SU-DHL-6 (cell line): Measurements from ENCODE around the gene FANK1.

Experiments
- H2AFZ ChIP-seq: fragments of 200-600 bp; sonication (generic); 2 replicates; pipeline ENCODE4 v1.6.1; 2014; ENCODE audit warnings: low read depth, mild to moderate bottlenecking, moderate library complexity, mixed read lengths, antibody characterized with exemption, low read length; ENCODE audit not compliant: severe bottlenecking
- H3F3A ChIP-seq: fragments of 200-600 bp; shearing (Covaris generic); 2 replicates; pipeline ENCODE4 v1.6.0; 2016; ENCODE audit warnings: antibody characterized with exemption, mild to moderate bottlenecking; ENCODE audit not compliant: insufficient read depth
- H3K27ac ChIP-seq: fragments of 200-600 bp; sonication (generic); 2 replicates; pipeline ENCODE4 v1.5.1; 2016; ENCODE audit warnings: low read depth, mild to moderate bottlenecking, low read length, moderate library complexity, mixed read lengths
- H3K27me3 ChIP-seq: fragments of 200-600 bp; sonication (generic), shearing (Covaris generic); 2 replicates; pipeline ENCODE4 v1.6.0; 2014; ENCODE audit warnings: mild to moderate bottlenecking, low read length
- H3K36me3 ChIP-seq: fragments of 200-600 bp; sonication (generic); 2 replicates; pipeline ENCODE4 v1.6.1; 2014; ENCODE audit warnings: mild to moderate bottlenecking, low read length, mixed read lengths
- H3K4me2 ChIP-seq: fragments of 300-600, 200-600 bp; shearing (Covaris generic), sonication (generic); 2 replicates; pipeline ENCODE4 v1.6.0; 2014; ENCODE audit warnings: low read length, low read depth, mild to moderate bottlenecking; ENCODE audit not compliant: poor library complexity, severe bottlenecking
- H3K4me3 ChIP-seq: fragments of 200-600 bp; sonication (generic); 2 replicates; pipeline ENCODE4 v1.5.1; 2014; ENCODE audit warnings: antibody characterized with exemption, low read length, mild to moderate bottlenecking, mixed read lengths; ENCODE audit not compliant: insufficient read depth, poor library complexity, severe bottlenecking
- H3K79me2 ChIP-seq: fragments of 200-600 bp; sonication (generic); 2 replicates; pipeline ENCODE4 v1.6.1; 2014; ENCODE audit warnings: mild to moderate bottlenecking, low read length, moderate library complexity; ENCODE audit not compliant: insufficient read depth
- H3K9ac ChIP-seq: fragments of 200-600 bp; sonication (generic); 2 replicates; pipeline ENCODE4 v1.7.0; 2014; ENCODE audit warnings: mild to moderate bottlenecking, low read length
- H3K9me2 ChIP-seq: fragments of 200-600 bp; sonication (generic); replicated peaks from 2 replicates; pipeline ENCODE4 v1.6.1; 2014; ENCODE audit warnings: low read length; ENCODE audit not compliant: insufficient read depth
- H3K9me3 ChIP-seq: fragments of 200-600 bp; sonication (generic); 2 replicates; pipeline ENCODE4 v1.6.1; 2014; ENCODE audit warnings: low read length, mixed read lengths; ENCODE audit not compliant: insufficient read depth
- H4K20me1 ChIP-seq: fragments of 200-600 bp; sonication (generic); 2 replicates; pipeline ENCODE4 v1.6.1; 2014; ENCODE audit warnings: low read depth, mild to moderate bottlenecking, antibody characterized with exemption, low read length, moderate library complexity, mixed read lengths
- CTCF ChIP-seq: fragments of 200-600 bp; sonication (generic); IDR thresholded peaks from one replicate; pipeline ENCODE4 v1.5.1; 2017; ENCODE audit warnings: antibody characterized with exemption, mild to moderate bottlenecking, low read length, moderate library complexity; ENCODE audit not compliant: insufficient read depth, poor library complexity, severe bottlenecking
- EZH2phosphoT487 ChIP-seq: fragments of 200-600 bp; sonication (generic), shearing (Covaris generic); conservative IDR thresholded peaks from 2 replicates; pipeline ENCODE4 v1.6.1; 2018; ENCODE audit warnings: mild to moderate bottlenecking, antibody characterized with exemption, low read length, moderate library complexity, mixed read lengths

The FANK1 gene

GRCh38 chr10:125878957-125879835, 17.2 kb upstream of the FANK1 start:
- Histone ChIP-seq H3K27ac (no peak overlapping the region), H3K9ac (no peak overlapping the region)
- no peak for TF ChIP-seq EZH2phosphoT487
- no peak for TF ChIP-seq CTCF

GRCh38 chr10:125880719-125881118, 15.6 kb upstream of the FANK1 start:
- Histone ChIP-seq H2AFZ (no peak overlapping the region), H3K9ac (no peak overlapping the region), H3K9me3 (peaks cover 11% of the 10 kb centered on the region; the same call in 1 of the 2 replicates), H3K79me2 (no peaks in the 10 kb centered on the region), H3K36me3 (0 out of 2 replicates have a peak, but pooled peaks cover 3% of the 10 kb centered on the region), H3K27ac (no peak overlapping the region), H4K20me1 (no peaks in the 10 kb centered on the region), H3F3A (no peaks in the 10 kb centered on the region), H3K4me3 (no peak overlapping the region), H3K4me2 (no peak overlapping the region), H3K27me3 (no peaks in the 10 kb centered on the region), H3K9me2 (no peaks in the 10 kb centered on the region)
- TF ChIP-seq EZH2phosphoT487 (no peak), CTCF (no peak)

More at GRCh38 chr10:125878957-125879835, 17.2 kb upstream of the FANK1 start:
- H3K4me2 ChIP-seq = no peak overlapping the region
- no peaks in the 10 kb centered on the region for H3K9me2 ChIP-seq
- H3F3A ChIP-seq = no peaks in the 10 kb centered on the region
- H3K79me2 ChIP-seq = no peaks in the 10 kb centered on the region
- H3K4me3 ChIP-seq = no peak overlapping the region
- H2AFZ ChIP-seq = no peak overlapping the region
- no peaks in the 10 kb centered on the region for H3K27me3 ChIP-seq
- H4K20me1 ChIP-seq = no peaks in the 10 kb centered on the region
- H3K36me3 ChIP-seq = 0 out of 2 replicates have a peak, but pooled peaks cover 3% of the 10 kb centered on the region
- H3K9me3 ChIP-seq = peaks cover 12% of the 10 kb centered on the region; the same call in 1 of the 2 replicates

- Histone ChIP-seq H3K36me3 (0 out of 2 replicates have a peak, but pooled peaks cover under 1% of the 10 kb centered on the region), H3K4me3 (no peak within 1 kb of the TSS), H3K9ac (no peak within 1 kb of the TSS), H4K20me1 (no peaks in the 10 kb centered on the region), H3K79me2 (no peaks in the 10 kb centered on the region), H3K9me2 (no peaks in the 10 kb centered on the region), H3K27me3 (no peaks in the 10 kb centered on the region), H3K4me2 (no peak within 1 kb of the TSS), H2AFZ (no peak within 1 kb of the TSS), H3K9me3 (peaks cover 6% of the 10 kb centered on the region; the same call in 1 of the 2 replicates), H3K27ac (no peak within 1 kb of the TSS), H3F3A (no peaks in the 10 kb centered on the region)
- no peak for TF ChIP-seq CTCF
- TF ChIP-seq EZH2phosphoT487 = no peak
Measured at GRCh38 chr10:125881192-125881591, 15.2 kb upstream of the FANK1 start, which contains the start of gene DHX32. TSS of gene DHX32 (minus strand) at chr10:125881292. CDS start at chr10:125880824, 468 bp downstream.
